ENCODE data around the gene UNC45A. TPM values are rescaled to one million over a fixed set of nuclear protein-coding genes. Genes with fewer than 3 reads are reported as not detected.

UNC45A gene
- total and polyA plus RNA-seq, 2 of the 4 experiments (the other 2 are of a cell fraction) = 68.9 to 100 TPM

DNA sequence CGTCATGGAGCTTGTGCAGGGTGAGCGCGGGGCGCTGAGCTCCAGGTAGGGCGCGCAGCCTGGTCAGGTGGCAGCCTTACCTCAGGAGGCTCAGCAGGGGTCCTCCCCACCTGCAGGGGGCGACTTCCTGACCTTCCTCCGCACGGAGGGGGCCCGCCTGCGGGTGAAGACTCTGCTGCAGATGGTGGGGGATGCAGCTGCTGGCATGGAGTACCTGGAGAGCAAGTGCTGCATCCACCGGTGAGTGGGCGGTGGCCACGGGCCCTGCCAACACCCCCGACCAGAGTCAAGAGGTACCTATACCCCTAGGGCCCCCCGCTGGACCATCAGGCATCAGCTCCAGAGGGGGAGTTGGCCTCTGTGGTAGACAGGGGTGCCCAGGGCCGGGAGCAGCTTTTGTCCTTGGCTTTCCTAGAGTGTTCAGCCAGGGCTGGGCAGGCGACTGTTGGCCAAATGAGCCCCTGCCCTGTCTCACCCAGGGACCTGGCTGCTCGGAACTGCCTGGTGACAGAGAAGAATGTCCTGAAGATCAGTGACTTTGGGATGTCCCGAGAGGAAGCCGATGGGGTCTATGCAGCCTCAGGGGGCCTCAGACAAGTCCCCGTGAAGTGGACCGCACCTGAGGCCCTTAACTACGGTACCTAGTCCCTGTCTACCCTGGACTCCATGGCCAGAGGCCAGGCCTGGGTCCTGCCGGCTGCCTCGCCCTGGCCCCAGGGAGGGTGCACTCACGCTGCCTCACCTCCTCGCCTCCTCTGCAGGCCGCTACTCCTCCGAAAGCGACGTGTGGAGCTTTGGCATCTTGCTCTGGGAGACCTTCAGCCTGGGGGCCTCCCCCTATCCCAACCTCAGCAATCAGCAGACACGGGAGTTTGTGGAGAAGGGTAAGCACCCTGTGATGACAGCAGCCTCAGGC, 41.7 kb upstream of the UNC45A start:
- no peak overlapping the region for H3K4ac ChIP-seq (ENCODE audit: low read depth, low read length)
- no peak overlapping the region for H2BK5ac ChIP-seq (ENCODE audit: low read depth, low read length, poor library complexity, severe bottlenecking)
- H3K27ac ChIP-seq (ENCODE audit: insufficient read depth, low read length) = no peak overlapping the region
- TF ChIP-seq, protein P1, sequence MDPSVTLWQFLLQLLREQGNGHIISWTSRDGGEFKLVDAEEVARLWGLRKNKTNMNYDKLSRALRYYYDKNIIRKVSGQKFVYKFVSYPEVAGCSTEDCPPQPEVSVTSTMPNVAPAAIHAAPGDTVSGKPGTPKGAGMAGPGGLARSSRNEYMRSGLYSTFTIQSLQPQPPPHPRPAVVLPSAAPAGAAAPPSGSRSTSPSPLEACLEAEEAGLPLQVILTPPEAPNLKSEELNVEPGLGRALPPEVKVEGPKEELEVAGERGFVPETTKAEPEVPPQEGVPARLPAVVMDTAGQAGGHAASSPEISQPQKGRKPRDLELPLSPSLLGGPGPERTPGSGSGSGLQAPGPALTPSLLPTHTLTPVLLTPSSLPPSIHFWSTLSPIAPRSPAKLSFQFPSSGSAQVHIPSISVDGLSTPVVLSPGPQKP (IDR thresholded peaks at IDR 0.05; ENCODE audit: borderline replicate concordance, low read depth, low read length) = no peak
- no peak overlapping the region for H3K56ac ChIP-seq (ENCODE audit: extremely low read depth, insufficient read depth, low read length)
- no peak overlapping the region for H2AFZ ChIP-seq (replicated peaks; ENCODE audit: low read length, poor library complexity)
- no peak overlapping the region for H2BK120ac ChIP-seq (ENCODE audit: low read depth, low read length)
- DNase-seq (no peak), ATAC-seq (ENCODE audit: low read depth) (no peak)
- no peak overlapping the region for H2BK20ac ChIP-seq (ENCODE audit: low read depth, low read length)
- H2BK15ac ChIP-seq (ENCODE audit: low read depth, low read length) = no peak overlapping the region
- no peak overlapping the region for H3K23ac ChIP-seq (ENCODE audit: low read depth, low read length)
- peaks cover 3% of the 10 kb centered on the region; the same call in 1 of the 2 replicates for H3K9me1 ChIP-seq (ENCODE audit: insufficient read depth, low read length)
- peaks cover 28% of the 10 kb centered on the region for H3K36me3 ChIP-seq (ENCODE audit: control insufficient read depth, insufficient read depth, low read length)
- no peak overlapping the region for H3K18ac ChIP-seq (ENCODE audit: low read depth, low read length)
- no peak overlapping the region for H3K4me2 ChIP-seq (ENCODE audit: low read depth, low read length)
- BruUV-seq (replicated peaks) = no TSS peak
- no peak overlapping the region for H3K9ac ChIP-seq (ENCODE audit: low read depth, low read length)
- no peaks in the 10 kb centered on the region for H3K27me3 ChIP-seq (ENCODE audit: control insufficient read depth, insufficient read depth, low read length)
- intact Hi-C loops (cut with micrococcal nuclease) (no loop called here), in situ Hi-C loops (cut with MboI; ENCODE audit: low sequenced_read_pairs) (loop anchor here (25.0 kb wide), 1 partner anchor 581 kb away; no protein-coding TSS in a partner anchor), dilution Hi-C loops (cut with HindIII; ENCODE audit: low sequenced_read_pairs, unreplicated experiment) (no loop called here)
- no peak overlapping the region for H3K14ac ChIP-seq (replicated peaks; ENCODE audit: low read depth, low read length)
- H4K5ac ChIP-seq (ENCODE audit: low read depth, low read length) = no peak overlapping the region
- no peaks in the 10 kb centered on the region for H3K4me1 ChIP-seq (ENCODE audit: control insufficient read depth, insufficient read depth, low read length)
- H4K8ac ChIP-seq (ENCODE audit: low read depth in 2 of 2, low read length in 2 of 2) = no peak overlapping the region
- no peak overlapping the region for H2AK5ac ChIP-seq (ENCODE audit: low read depth, low read length)
- WGBS, 2 experiments (ENCODE audit: extremely low coverage in 2 of 2, insufficient read length in 1 of 2) = 91% methylated on average over 3 of the region's 33 CpGs; no CpG with 5 or more reads in 1 of the 2 experiments
- POLR2A ChIA-PET (ENCODE audit: unreplicated experiment) = no interaction called here
- CTCF ChIA-PET = no interaction called here
- H3K9me3 ChIP-seq (ENCODE audit: control insufficient read depth, insufficient read depth, low read length) = no peaks in the 10 kb centered on the region
- H3K79me1 ChIP-seq (ENCODE audit: low read depth in 1 of 2, low read length in 2 of 2) = no peaks in the 10 kb centered on the region
- no peaks in the 10 kb centered on the region for H4K20me1 ChIP-seq (ENCODE audit: insufficient read depth, low read length)
- H2AK9ac ChIP-seq (replicated peaks; ENCODE audit: low read depth, low read length, poor library complexity) = no peak overlapping the region
- H4K91ac ChIP-seq (ENCODE audit: insufficient read depth, low read depth, low read length) = no peak overlapping the region
- no peak overlapping the region for H3K4me3 ChIP-seq (ENCODE audit: insufficient read depth, low read depth, low read length)

Data from IMR-90 (cell line).